ENCODE measurements around the gene RAP1A. TPM values are rescaled to one million over a fixed set of nuclear protein-coding genes. Genes with fewer than 3 reads are reported as not detected.

Gene RAP1A
- total and polyA plus RNA-seq, 2 experiments from 2014 or later, result 37.6 to 40.0 TPM

GRCh38 chr1:111620441-111620971 lies 917 bp downstream of the RAP1A start:
- no peaks in the 10 kb centered on the region for H3K9me2 ChIP-seq (ENCODE audit: insufficient read depth)
- peak overlapping the region; percentile 81 for H3K9ac ChIP-seq
- peak overlapping the region; percentile 64 for H3K27ac ChIP-seq
- TF ChIP-seq EZH2phosphoT487 (IDR thresholded peaks at IDR 0.05; ENCODE audit: insufficient read depth, low read depth), result no peak
- TF ChIP-seq EZH2 (IDR thresholded peaks at IDR 0.05; ENCODE audit: insufficient read depth, poor library complexity, severe bottlenecking), result no peak
- peak overlapping the region; percentile 99 for H2AFZ ChIP-seq
- in situ Hi-C loops (cut with MboI), result no loop called here
- 1% methylated on average over 12 of the region's 12 CpGs for WGBS, 2 experiments (ENCODE audit: low coverage in 1 of 2, low lambda C conversion rate in 2 of 2, missing lambda C conversion rate in 2 of 2)
- H3K27me3 ChIP-seq (replicated peaks; ENCODE audit: insufficient read depth), result no peaks in the 10 kb centered on the region
- no peaks in the 10 kb centered on the region for H3K9me3 ChIP-seq (ENCODE audit: low read depth)
- H4K20me1 ChIP-seq (ENCODE audit: insufficient read depth), result peaks cover 14% of the 10 kb centered on the region
- peaks cover 23% of the 10 kb centered on the region for H3K4me1 ChIP-seq (ENCODE audit: insufficient read depth)
- H3K4me2 ChIP-seq (ENCODE audit: unreplicated experiment), result peak overlapping the region; percentile 99
- no peak for DNase-seq
- H3K4me3 ChIP-seq, result peak overlapping the region; percentile 76
- H3K36me3 ChIP-seq (ENCODE audit: low read depth), result no peaks in the 10 kb centered on the region
- H3F3A ChIP-seq (ENCODE audit: insufficient read depth), result peaks cover 14% of the 10 kb centered on the region
- peaks cover 54% of the 10 kb centered on the region for H3K79me2 ChIP-seq (ENCODE audit: insufficient read depth)

DNA sequence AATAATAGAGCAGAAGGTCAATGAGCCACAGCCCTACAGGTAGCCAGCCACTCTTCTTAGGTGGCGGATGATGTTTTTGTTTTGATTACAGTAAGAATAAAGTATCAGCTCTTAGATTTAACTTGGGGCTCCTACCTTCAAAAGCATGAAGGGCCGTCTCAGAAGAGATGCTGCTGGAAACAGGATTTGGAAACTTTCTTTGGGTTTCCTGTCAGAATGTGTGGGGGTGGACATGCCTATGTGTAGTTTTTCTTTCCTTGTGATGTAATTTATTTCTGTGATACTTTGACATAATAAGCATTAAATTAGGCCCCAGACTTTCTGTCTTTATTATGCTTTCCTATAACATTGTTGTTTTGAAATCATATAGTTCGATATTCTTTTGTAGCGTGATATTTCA lies 1.5 kb downstream of the RAP1A start:
- peaks cover 14% of the 10 kb centered on the region for H3F3A ChIP-seq (ENCODE audit: insufficient read depth)
- peaks cover 26% of the 10 kb centered on the region for H3K4me1 ChIP-seq (ENCODE audit: insufficient read depth)
- H3K27ac ChIP-seq, result peak overlapping the region; percentile 64
- H3K4me2 ChIP-seq (ENCODE audit: unreplicated experiment), result peak overlapping the region; percentile 99
- WGBS, 2 experiments (ENCODE audit: low coverage in 1 of 2, low lambda C conversion rate in 2 of 2, missing lambda C conversion rate in 2 of 2), result 50 to 59% methylated on average over 4 of the region's 4 CpGs
- TF ChIP-seq EZH2 (IDR thresholded peaks at IDR 0.05; ENCODE audit: insufficient read depth, poor library complexity, severe bottlenecking) (no peak), EZH2phosphoT487 (IDR thresholded peaks at IDR 0.05; ENCODE audit: insufficient read depth, low read depth) (no peak)
- no peaks in the 10 kb centered on the region for H3K27me3 ChIP-seq (replicated peaks; ENCODE audit: insufficient read depth)
- peak overlapping the region; percentile 76 for H3K4me3 ChIP-seq
- peak; percentile 63 for DNase-seq
- H3K9me2 ChIP-seq (ENCODE audit: insufficient read depth), result no peaks in the 10 kb centered on the region
- no peaks in the 10 kb centered on the region for H3K36me3 ChIP-seq (ENCODE audit: low read depth)
- H3K9me3 ChIP-seq (ENCODE audit: low read depth), result no peaks in the 10 kb centered on the region
- peak overlapping the region; percentile 99; the same call in 1 of the 2 replicates for H2AFZ ChIP-seq
- in situ Hi-C loops (cut with MboI), result no loop called here
- H4K20me1 ChIP-seq (ENCODE audit: insufficient read depth), result peaks cover 14% of the 10 kb centered on the region
- peak overlapping the region; percentile 81 for H3K9ac ChIP-seq
- peaks cover 59% of the 10 kb centered on the region for H3K79me2 ChIP-seq (ENCODE audit: insufficient read depth)

- H3K4me2 ChIP-seq (ENCODE audit: unreplicated experiment), result peak overlapping the region; percentile 3
- peaks cover 18% of the 10 kb centered on the region for H4K20me1 ChIP-seq (ENCODE audit: insufficient read depth)
- DNase-seq, result no peak
- no peaks in the 10 kb centered on the region for H3K9me3 ChIP-seq (ENCODE audit: low read depth)
- in situ Hi-C loops (cut with MboI), result no loop called here
- peaks cover 70% of the 10 kb centered on the region for H3K79me2 ChIP-seq (ENCODE audit: insufficient read depth)
- no peaks in the 10 kb centered on the region for H3K27me3 ChIP-seq (replicated peaks; ENCODE audit: insufficient read depth)
- H2AFZ ChIP-seq, result no peak overlapping the region
- TF ChIP-seq EZH2 (IDR thresholded peaks at IDR 0.05; ENCODE audit: insufficient read depth, poor library complexity, severe bottlenecking), result no peak
- peaks cover 26% of the 10 kb centered on the region for H3K4me1 ChIP-seq (ENCODE audit: insufficient read depth)
- peaks cover 14% of the 10 kb centered on the region for H3F3A ChIP-seq (ENCODE audit: insufficient read depth)
- H3K27ac ChIP-seq, result 0 out of 2 replicates have a peak overlapping the region, but pooled peaks have one; percentile 64
- H3K36me3 ChIP-seq (ENCODE audit: low read depth), result no peaks in the 10 kb centered on the region
- H3K9me2 ChIP-seq (ENCODE audit: insufficient read depth), result no peaks in the 10 kb centered on the region
- no peak overlapping the region for H3K9ac ChIP-seq
- H3K4me3 ChIP-seq, result peak overlapping the region; percentile 76; the same call in 1 of the 2 replicates
Observed at GRCh38 chr1:111622166-111622565, 2.6 kb downstream of the RAP1A start.

DNA sequence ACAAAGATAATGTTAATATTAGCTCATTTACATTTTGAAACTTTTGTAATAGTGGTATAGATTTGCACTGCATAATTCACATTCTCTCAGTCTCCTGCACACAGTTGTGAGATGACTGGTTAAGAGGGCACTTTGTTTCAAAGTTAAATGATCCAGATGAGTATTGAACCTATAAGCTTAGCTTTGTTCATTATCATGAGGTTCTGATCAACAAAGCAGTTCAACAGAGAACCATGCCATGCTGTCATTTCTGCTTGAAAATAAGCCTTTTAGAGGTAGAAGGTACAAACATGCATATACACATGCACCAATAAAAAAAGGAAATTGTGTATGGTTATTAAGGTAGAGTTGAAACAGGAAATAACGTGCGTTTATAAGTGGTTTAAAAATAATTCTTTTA lies 4.8 kb downstream of the RAP1A start:
- H3K27ac ChIP-seq, result no peak overlapping the region
- no peak overlapping the region for H3K9ac ChIP-seq
- 96 to 97% methylated on average over 2 of the region's 2 CpGs for WGBS, 2 experiments (ENCODE audit: low coverage in 1 of 2, low lambda C conversion rate in 2 of 2, missing lambda C conversion rate in 2 of 2)
- no peak overlapping the region for H3K4me2 ChIP-seq (ENCODE audit: unreplicated experiment)
- H3K4me1 ChIP-seq (ENCODE audit: insufficient read depth), result peaks cover 26% of the 10 kb centered on the region
- no peaks in the 10 kb centered on the region for H3K9me2 ChIP-seq (ENCODE audit: insufficient read depth)
- no peak for DNase-seq
- in situ Hi-C loops (cut with MboI), result no loop called here
- no peaks in the 10 kb centered on the region for H3K36me3 ChIP-seq (ENCODE audit: low read depth)
- peaks cover 14% of the 10 kb centered on the region for H3F3A ChIP-seq (ENCODE audit: insufficient read depth)
- TF ChIP-seq EZH2 (IDR thresholded peaks at IDR 0.05; ENCODE audit: insufficient read depth, poor library complexity, severe bottlenecking), result no peak
- TF ChIP-seq EZH2phosphoT487 (IDR thresholded peaks at IDR 0.05; ENCODE audit: insufficient read depth, low read depth), result no peak
- no peak overlapping the region for H2AFZ ChIP-seq
- H3K27me3 ChIP-seq (replicated peaks; ENCODE audit: insufficient read depth), result no peaks in the 10 kb centered on the region
- peaks cover 92% of the 10 kb centered on the region for H3K79me2 ChIP-seq (ENCODE audit: insufficient read depth)
- H4K20me1 ChIP-seq (ENCODE audit: insufficient read depth), result peaks cover 20% of the 10 kb centered on the region
- H3K4me3 ChIP-seq, result no peak overlapping the region
- no peaks in the 10 kb centered on the region for H3K9me3 ChIP-seq (ENCODE audit: low read depth)

DNA sequence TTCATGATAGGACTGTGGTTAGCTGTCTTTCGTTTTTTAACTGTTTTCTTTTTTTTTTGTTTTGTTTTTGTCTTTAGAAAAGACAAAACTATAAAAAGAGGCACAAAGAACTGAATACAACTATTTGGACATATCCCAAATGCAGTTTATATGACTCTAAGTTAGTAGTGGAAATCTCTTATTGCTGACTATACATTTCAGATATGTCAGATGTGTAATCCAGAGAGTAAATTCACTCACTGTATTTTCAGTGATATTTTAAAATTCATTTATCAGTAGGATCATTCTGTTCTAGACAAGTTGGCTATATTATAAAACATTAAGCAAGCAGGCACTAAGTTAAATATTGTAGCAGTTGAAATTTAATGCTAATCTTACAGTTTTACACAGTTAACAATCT lies 5.7 kb downstream of the RAP1A start:
- in situ Hi-C loops (cut with MboI), result no loop called here
- H3K9ac ChIP-seq, result no peak overlapping the region
- H3K4me2 ChIP-seq (ENCODE audit: unreplicated experiment), result no peak overlapping the region
- H3K4me1 ChIP-seq (ENCODE audit: insufficient read depth), result peaks cover 28% of the 10 kb centered on the region
- no peaks in the 10 kb centered on the region for H3K9me2 ChIP-seq (ENCODE audit: insufficient read depth)
- H3K27ac ChIP-seq, result no peak overlapping the region
- H3K4me3 ChIP-seq, result no peak overlapping the region
- H3K27me3 ChIP-seq (replicated peaks; ENCODE audit: insufficient read depth), result no peaks in the 10 kb centered on the region
- H3F3A ChIP-seq (ENCODE audit: insufficient read depth), result peaks cover 14% of the 10 kb centered on the region
- H2AFZ ChIP-seq, result no peak overlapping the region
- WGBS, 2 experiments (ENCODE audit: low coverage in 1 of 2, low lambda C conversion rate in 2 of 2, missing lambda C conversion rate in 2 of 2), result 46 to 63% methylated on average over 1 of the region's 1 CpG
- peaks cover 100% of the 10 kb centered on the region for H3K79me2 ChIP-seq (ENCODE audit: insufficient read depth)
- H3K36me3 ChIP-seq (ENCODE audit: low read depth), result no peaks in the 10 kb centered on the region
- no peaks in the 10 kb centered on the region for H3K9me3 ChIP-seq (ENCODE audit: low read depth)
- H4K20me1 ChIP-seq (ENCODE audit: insufficient read depth), result peaks cover 20% of the 10 kb centered on the region
- peak; percentile 26 for DNase-seq
- TF ChIP-seq EZH2 (IDR thresholded peaks at IDR 0.05; ENCODE audit: insufficient read depth, poor library complexity, severe bottlenecking) (no peak), EZH2phosphoT487 (IDR thresholded peaks at IDR 0.05; ENCODE audit: insufficient read depth, low read depth) (no peak)

All from GM23248 (cell line).